HepG2 (cell line): Measurements from ENCODE around the gene SAMD4B. TPM values are rescaled to one million over a fixed set of nuclear protein-coding genes. Genes with fewer than 3 reads are reported as not detected.

ENCODE experiments used
- ATAC-seq: fragments of 200-7000 bp; cut with Tn5 transposase; 3 replicates; pipeline ENCODE4 v1.9.1; 2020; ENCODE audit warnings: mild to moderate bottlenecking, moderate library complexity
- BruUV-seq: library from RNA; stranded (reverse); fragments of 400-500 nt; replicated peaks from 2 replicates; lab custom pipeline; 2021; lab: Mats Ljungman, UMichigan
- CTCF ChIA-PET: fragments of 300-600 bp; formaldehyde crosslinking; extraction: SDS; loops from one replicate; lab custom pipeline; 2021; ENCODE audit warnings: low total read pairs, inconsistent platforms, low intra/inter-chr PET ratio; lab: Yijun Ruan, JAX
- POLR2A ChIA-PET: fragments of 350-600 bp; sonication (Branson Sonifier 250); formaldehyde crosslinking; loops from one replicate; lab custom pipeline; 2020; ENCODE audit warnings: antibody characterized with exemption, inconsistent platforms; lab: Yijun Ruan, JAX
- DNase-seq: peaks from one replicate; pipeline ENCODE4 v3.0.0-alpha.2; 2015; ENCODE audit warnings: low spot score
- FAIRE-seq: peaks from 3 replicates; lab custom pipeline; 2011; peaks lifted over from hg19 to GRCh38; lab: Jason Lieb, UNC
- H2AFZ ChIP-seq: one replicate; pipeline ENCODE4 v1.6.1; 2011; ENCODE audit warnings: low read length, inconsistent platforms
- H3K27ac ChIP-seq: fragments of 300-600 bp; 3 replicates; pipeline ENCODE4 v1.8.0; 2011; ENCODE audit warnings: mixed run types, mild to moderate bottlenecking, mixed read lengths, low read length, inconsistent platforms; ENCODE audit not compliant: insufficient read depth; ENCODE audit errors: extremely low read length
- H3K27me3 ChIP-seq, 2 experiments: fragments of 200-600 bp in 1 of 2; 2 replicates in 1 of 2; 3 replicates in 1 of 2; pipeline versions ENCODE4 v1.6.0 to v1.8.0; 2011; ENCODE audit warnings: low read length in 2 of 2, mild to moderate bottlenecking in 2 of 2, moderate library complexity in 2 of 2, inconsistent platforms in 1 of 2; ENCODE audit not compliant: insufficient read depth in 2 of 2, control insufficient read depth in 1 of 2
- H3K36me3 ChIP-seq, 2 experiments: fragments of 200-600 bp in 1 of 2; replicated peaks in 1 of 2; 2 replicates in 1 of 2; 3 replicates in 1 of 2; pipeline versions ENCODE4 v1.5.1 to v1.8.0; 2011; ENCODE audit warnings: low read length in 2 of 2, inconsistent platforms in 1 of 2; ENCODE audit not compliant: insufficient read depth in 2 of 2, control insufficient read depth in 1 of 2
- H3K4me1 ChIP-seq: 2 replicates; pipeline ENCODE4 v1.5.1; 2012; ENCODE audit warnings: low read length, inconsistent platforms; ENCODE audit not compliant: insufficient read depth
- H3K4me2 ChIP-seq: 2 replicates; pipeline ENCODE4 v1.6.0; 2011; ENCODE audit warnings: low read depth, low read length, inconsistent platforms
- H3K4me3 ChIP-seq, 3 experiments: fragments of 200-600 bp in 1 of 3; sonication (generic), shearing (Covaris generic) in 1 of 3; replicated peaks in 1 of 3; 2 replicates each; pipeline ENCODE4 v1.5.1; 2011 to 2016; ENCODE audit warnings: low read length in 3 of 3, inconsistent platforms in 2 of 3, low read depth in 2 of 3, mild to moderate bottlenecking in 2 of 3, control low read depth in 1 of 3, mixed read lengths in 1 of 3; ENCODE audit not compliant: insufficient read depth in 1 of 3
- H3K79me2 ChIP-seq: one replicate; pipeline ENCODE4 v1.6.1; 2011; ENCODE audit warnings: low read length, inconsistent platforms; ENCODE audit not compliant: insufficient read depth
- H3K9ac ChIP-seq: 2 replicates; pipeline ENCODE4 v1.6.0; 2011; ENCODE audit warnings: mild to moderate bottlenecking, low read depth, low read length, inconsistent platforms; ENCODE audit not compliant: insufficient read depth
- H3K9me3 ChIP-seq: 2 replicates; pipeline ENCODE4 v1.5.1; 2012; ENCODE audit warnings: mild to moderate bottlenecking, low read length
- H4K20me1 ChIP-seq: 2 replicates; pipeline ENCODE4 v1.6.0; 2011; ENCODE audit warnings: inconsistent platforms, mild to moderate bottlenecking, low read length, moderate library complexity; ENCODE audit not compliant: insufficient read depth
- HMGA1 ChIP-seq: sonication (generic); formaldehyde crosslinking; conservative IDR thresholded peaks from 2 replicates; pipeline ENCODE4 v1.4.0; 2020; ENCODE audit warnings: missing genetic modification reagents
- KLF11 ChIP-seq: IDR thresholded peaks from 2 replicates; pipeline ENCODE4 v1.6.1; 2016; ENCODE audit warnings: missing compliant biosample characterization
- MYNN ChIP-seq: sonication (generic); formaldehyde crosslinking; IDR thresholded peaks from 2 replicates; pipeline ENCODE4 v1.4.0; 2020; ENCODE audit warnings: mild to moderate bottlenecking, low read depth, missing genetic modification reagents
- SAP130 ChIP-seq: IDR thresholded peaks from 2 replicates; pipeline ENCODE4 v1.6.1; 2016; ENCODE audit warnings: low read depth
- TEAD3 ChIP-seq: optimal IDR thresholded peaks from 2 replicates; pipeline ENCODE3; 2016; ENCODE audit warnings: borderline replicate concordance
- ZMYM3 ChIP-seq: sonication (generic); formaldehyde crosslinking; IDR thresholded peaks from 2 replicates; pipeline ENCODE4 v1.5.1; 2020; ENCODE audit warnings: mild to moderate bottlenecking, missing genetic modification reagents
- ZNF768 ChIP-seq: sonication (generic); formaldehyde crosslinking; IDR thresholded peaks from 2 replicates; pipeline ENCODE4 v1.4.0; 2020; ENCODE audit warnings: missing genetic modification reagents
- ZNF83 ChIP-seq: sonication (generic); formaldehyde crosslinking; IDR thresholded peaks from 2 replicates; pipeline ENCODE4 v1.4.0; 2020; ENCODE audit warnings: missing genetic modification reagents, mild to moderate bottlenecking, borderline replicate concordance
- WGBS: methylation state at CpG from one replicate; pipeline ENCODE4 v1.1.6; 2017; ENCODE audit warnings: low lambda C conversion rate; 5-methylcytosine and 5-hydroxymethylcytosine counted together
- in situ Hi-C: cut with HindIII; loops from 2 replicates; pipeline ENCODE4 v1.10.0; 2017; ENCODE audit warnings: low pct_unique_long_range_greater_than_20kb; ENCODE audit not compliant: extremely low pct_ligation_motif_present
- intact Hi-C: fragments of 100-400 bp; cut with micrococcal nuclease; formaldehyde crosslinking; loops from one replicate; pipeline ENCODE4 v1.10.0; 2022; ENCODE audit not compliant: unreplicated experiment
- polyA plus RNA-seq, 8 experiments: library from polyadenylated mRNA; depleted of rRNA in 3 of 8; stranded (reverse) in 7 of 8; unstranded in 1 of 8; fragments of >200 nt; fragmentation: Illumina TruSeq in 4 of 8; extraction: Trizol in 4 of 8; gene quantifications; 2 replicates each; pipeline versions ENCODE4 v1.2.1 to v1.2.3, GENCODE V29; 2011 to 2016; ENCODE audit warnings: low read depth in 4 of 8, missing spikeins in 1 of 8, mixed read lengths in 1 of 8; ENCODE audit not compliant: insufficient read depth in 1 of 8
- total RNA-seq, 5 experiments: library from RNA; depleted of rRNA; stranded (reverse); fragments of >200 nt; fragmentation: Illumina TruSeq; extraction: Trizol; gene quantifications; 2 replicates each; pipeline ENCODE4 v1.2.3, GENCODE V29; 2016; ENCODE audit warnings: low read depth in 1 of 5
- TF ChIP-seq, protein P1 (sequence below): IDR thresholded peaks from 2 replicates; pipeline ENCODE4 v1.6.1; 2018; ENCODE audit warnings: missing genetic modification reagents

SAMD4B gene
- total and polyA plus RNA-seq, 2 of the 13 experiments (the other 11 are each of a cell fraction or from before 2014, with no cell fraction given), result 26.0 to 31.8 TPM

DNA sequence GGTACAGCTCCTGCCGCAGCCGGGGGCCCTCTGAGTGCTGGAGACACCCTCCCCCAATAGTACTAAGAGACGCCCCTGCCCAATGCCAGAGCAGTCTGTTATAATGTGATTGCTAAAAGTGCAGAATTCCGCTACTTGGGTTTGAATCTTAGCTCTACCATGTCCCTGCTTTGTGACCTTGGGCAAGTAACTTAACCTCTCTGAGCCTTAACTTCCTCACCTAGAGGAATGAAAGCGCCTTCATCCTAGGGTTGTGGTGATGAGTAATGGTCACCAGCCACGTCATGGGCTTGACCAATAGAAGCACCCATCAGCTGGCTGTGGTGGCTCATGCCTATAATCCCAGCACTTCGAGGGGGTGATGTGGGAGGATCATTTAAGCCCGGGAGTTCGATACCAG is 76.8 kb downstream of the SAMD4B start:
- ChIA-PET POLR2A (interaction anchor here (3.2 kb wide), 1 partner anchor 16 kb away, joined by 14 read pairs; the partner anchor contains the start of gene RPS16), CTCF (no interaction called here)
- no peaks in the 10 kb centered on the region for H3K9me3 ChIP-seq
- H3K79me2 ChIP-seq, result peaks cover 2% of the 10 kb centered on the region
- in situ Hi-C loops (no loop called here), intact Hi-C loops (loop anchor here (10.0 kb wide), 1 partner anchor 116 kb away; the partner anchor contains the start of gene EID2B)
- H4K20me1 ChIP-seq, result no peaks in the 10 kb centered on the region
- 93% methylated on average over 8 of the region's 9 CpGs for WGBS
- peaks cover 28% of the 10 kb centered on the region for H3K4me1 ChIP-seq
- no peak overlapping the region for H2AFZ ChIP-seq
- TF ChIP-seq ZNF768 (CRISPR knock-in tag) (peak; percentile 82), ZMYM3 (peak; percentile 32; the same call in 1 of the 2 replicates), TEAD3 (CRISPR knock-in tag) (no peak), MYNN (CRISPR knock-in tag) (no peak), SAP130 (no peak), HMGA1 (CRISPR knock-in tag) (no peak), ZNF83 (CRISPR knock-in tag) (no peak), KLF11 (CRISPR knock-in tag) (no peak)
- TF ChIP-seq, protein P1, sequence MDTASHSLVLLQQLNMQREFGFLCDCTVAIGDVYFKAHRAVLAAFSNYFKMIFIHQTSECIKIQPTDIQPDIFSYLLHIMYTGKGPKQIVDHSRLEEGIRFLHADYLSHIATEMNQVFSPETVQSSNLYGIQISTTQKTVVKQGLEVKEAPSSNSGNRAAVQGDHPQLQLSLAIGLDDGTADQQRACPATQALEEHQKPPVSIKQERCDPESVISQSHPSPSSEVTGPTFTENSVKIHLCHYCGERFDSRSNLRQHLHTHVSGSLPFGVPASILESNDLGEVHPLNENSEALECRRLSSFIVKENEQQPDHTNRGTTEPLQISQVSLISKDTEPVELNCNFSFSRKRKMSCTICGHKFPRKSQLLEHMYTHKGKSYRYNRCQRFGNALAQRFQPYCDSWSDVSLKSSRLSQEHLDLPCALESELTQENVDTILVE (CRISPR knock-in tag), result no peak
- FAIRE-seq (no peak), ATAC-seq (no peak), DNase-seq (no peak)
- no peaks in the 10 kb centered on the region for H3K27me3 ChIP-seq
- H3K36me3 ChIP-seq, result peaks cover 4 to 10% of the 10 kb centered on the region in 2 experiments; a peak in 4 of 5 replicates
- no peak overlapping the region for H3K4me2 ChIP-seq
- no peak overlapping the region for H3K4me3 ChIP-seq
- H3K27ac ChIP-seq, result no peak overlapping the region
- BruUV-seq, result no TSS peak
- H3K9ac ChIP-seq, result no peak overlapping the region
